Upper lobe of left lung (tissue), 6 donors: ENCODE results near the gene UBE2L6. TPM values are rescaled to one million over a fixed set of nuclear protein-coding genes. Genes with fewer than 3 reads are reported as not detected.
A peak's percentile ranks its signal among the peaks of the same experiment; 100 is the strongest.

Experiments used
- ATAC-seq, 2 donors: fragments of 200-7000 bp; cut with Tn5 transposase; one replicate each; pipeline ENCODE4 v1.9.1; 2022; ENCODE audit warnings: mild to moderate bottlenecking in 2 of 2, moderate library complexity in 2 of 2; ENCODE audit not compliant: low FRiP score in 2 of 2
- DNase-seq, 2 donors: peaks; one replicate each; pipeline ENCODE4 v3.0.0-alpha.2; 2019 to 2020
- H3K27ac ChIP-seq, 4 donors: fragments of 200-600 bp; sonication (generic); one replicate each; pipeline ENCODE4 v1.5.1; 2016 to 2019
- H3K27me3 ChIP-seq, 4 donors: fragments of 200-600 bp; sonication (generic); one replicate each; pipeline ENCODE4 v1.5.1; 2017 to 2019
- H3K36me3 ChIP-seq, 4 donors: fragments of 200-600 bp; sonication (generic); one replicate each; pipeline ENCODE4 v1.5.1; 2016 to 2019
- H3K4me1 ChIP-seq, 4 donors: fragments of 200-600 bp; sonication (generic); one replicate each; pipeline ENCODE4 v1.5.1; 2018 to 2019
- H3K4me3 ChIP-seq, 4 donors: fragments of 200-600 bp; sonication (generic); one replicate each; pipeline ENCODE4 v1.5.1; 2017 to 2019; ENCODE audit warnings: mild to moderate bottlenecking in 2 of 4, moderate library complexity in 1 of 4
- H3K9me3 ChIP-seq, 4 donors: fragments of 200-600 bp; sonication (generic); one replicate each; pipeline ENCODE4 v1.5.1; 2018 to 2019
- CTCF ChIP-seq, 6 experiments: fragments of 450-650 bp in 4 of 6; fragments of 200-600 bp in 2 of 6; sonication (generic) in 2 of 6; IDR thresholded peaks; one replicate each; pipeline ENCODE4 v1.5.1; 2016 to 2019; ENCODE audit warnings: antibody characterized with exemption in 6 of 6
- EP300 ChIP-seq, 4 donors: sonication (generic); formaldehyde crosslinking; IDR thresholded peaks; one replicate each; pipeline ENCODE4 v1.5.1; 2017; ENCODE audit warnings: antibody characterized with exemption in 4 of 4, control low read depth in 2 of 4
- POLR2A ChIP-seq, 4 donors: fragments of 450-650 bp; IDR thresholded peaks; one replicate each; pipeline ENCODE4 v1.5.1; 2016 to 2017; ENCODE audit warnings: antibody characterized with exemption in 4 of 4, mild to moderate bottlenecking in 2 of 4
- POLR2AphosphoS5 ChIP-seq, 2 donors: sonication (generic); formaldehyde crosslinking; IDR thresholded peaks; one replicate each; pipeline ENCODE4 v1.5.1; 2017; ENCODE audit warnings: antibody characterized with exemption in 2 of 2
- WGBS, 2 donors: methylation state at CpG; one replicate each; pipeline ENCODE4 v1.1.5; 2017 to 2018; 5-methylcytosine and 5-hydroxymethylcytosine counted together
- total RNA-seq, 6 donors: library from RNA; depleted of rRNA in 4 of 6; stranded (reverse); fragments of >200 nt in 4 of 6; gene quantifications; one replicate each; pipeline versions ENCODE4 v1.1.0 to v1.2.1, GENCODE V29; 2016 to 2021
- donor health status: DM: no; HTN: no; CAD: no; lungs with moderate emphysema.
- donor health status: DM: no; HTN: yes; CAD: no; lungs with severe emphysema.

UBE2L6 gene
- total RNA-seq, 6 donors from 2014 or later: 39.8 to 142 (median 80.9) TPM

GRCh38 chr11:57568330-57568766 lies 876 bp upstream of the UBE2L6 start:
- Histone ChIP-seq H3K27me3 (no peaks in the 10 kb centered on the region), H3K4me1 (peaks cover 22 to 35% (median 27%) of the 10 kb centered on the region in 4 donors), H3K9me3 (no peaks in the 10 kb centered on the region), H3K36me3 (no peaks in the 10 kb centered on the region), H3K27ac (peak overlapping the region; percentile 75 to 94 (median 90)), H3K4me3 (peak overlapping the region; percentile 86 to 95 (median 88))
- TF ChIP-seq EP300 (IDR thresholded peaks at IDR 0.05) (no peak), POLR2A (IDR thresholded peaks at IDR 0.05) (peak in 1 of 4 donors; percentile 12), CTCF (IDR thresholded peaks at IDR 0.05) (peak in 2 of 6 experiments; percentile 90 to 91), POLR2AphosphoS5 (IDR thresholded peaks at IDR 0.05) (no peak)
- 29 to 30% methylated on average over 5 to 6 of the region's 6 CpGs for WGBS, 2 donors
- no peak for DNase-seq
- ATAC-seq: peak in 1 of 2 donors; percentile 20

GRCh38 chr11:57566905-57567514 lies 462 bp downstream of the UBE2L6 start:
- peak overlapping the region; percentile 86 to 95 (median 88) for H3K4me3 ChIP-seq
- H3K36me3 ChIP-seq: peaks cover 0 to 2% (median 0%) of the 10 kb centered on the region in 4 donors
- ATAC-seq (peak in 1 of 2 donors; percentile 25), DNase-seq (peak in 1 of 2 donors; percentile 23)
- no peaks in the 10 kb centered on the region for H3K27me3 ChIP-seq
- TF ChIP-seq POLR2AphosphoS5 (IDR thresholded peaks at IDR 0.05): no peak
- TF ChIP-seq EP300 (IDR thresholded peaks at IDR 0.05): no peak
- no peak for TF ChIP-seq POLR2A (IDR thresholded peaks at IDR 0.05)
- TF ChIP-seq CTCF (IDR thresholded peaks at IDR 0.05): no peak
- peaks cover 22 to 35% (median 32%) of the 10 kb centered on the region in 4 donors for H3K4me1 ChIP-seq
- H3K27ac ChIP-seq: peak overlapping the region; percentile 75 to 94 (median 90)
- 2 to 4% methylated on average over 14 to 15 of the region's 15 CpGs for WGBS, 2 donors
- no peaks in the 10 kb centered on the region for H3K9me3 ChIP-seq

GRCh38 chr11:57566005-57566904 lies 1.2 kb downstream of the UBE2L6 start:
- TF ChIP-seq CTCF (IDR thresholded peaks at IDR 0.05) (peak in 1 of 6 experiments; percentile 14), EP300 (IDR thresholded peaks at IDR 0.05) (peak in 2 of 4 donors; percentile 24 to 69), POLR2A (IDR thresholded peaks at IDR 0.05) (no peak), POLR2AphosphoS5 (IDR thresholded peaks at IDR 0.05) (peak in 1 of 2 donors; percentile 53)
- H3K27ac ChIP-seq: peak overlapping the region; percentile 75 to 94 (median 90)
- no peaks in the 10 kb centered on the region for H3K27me3 ChIP-seq
- DNase-seq (peak in 1 of 2 donors; percentile 67), ATAC-seq (peak; percentile 49 to 57)
- no peaks in the 10 kb centered on the region for H3K9me3 ChIP-seq
- H3K36me3 ChIP-seq: peaks cover 0 to 7% (median 0%) of the 10 kb centered on the region in 4 donors
- 13 to 22% methylated on average over 4 of the region's 4 CpGs for WGBS, 2 donors
- H3K4me1 ChIP-seq: peaks cover 22 to 38% (median 34%) of the 10 kb centered on the region in 4 donors
- H3K4me3 ChIP-seq: peak overlapping the region; percentile 28 to 89 (median 86)

- no peak for ATAC-seq
- Histone ChIP-seq H3K27ac (no peak overlapping the region), H3K9me3 (no peaks in the 10 kb centered on the region), H3K4me3 (no peak overlapping the region), H3K27me3 (no peaks in the 10 kb centered on the region), H3K36me3 (peaks cover 6 to 32% (median 21%) of the 10 kb centered on the region in 4 donors), H3K4me1 (peaks cover 16 to 28% (median 21%) of the 10 kb centered on the region in 4 donors)
- WGBS, 2 donors: 79 to 82% methylated on average over 4 of the region's 4 CpGs
- no peak for DNase-seq
- TF ChIP-seq POLR2A (IDR thresholded peaks at IDR 0.05): no peak
These were observed 4.9 kb downstream of the UBE2L6 start for GRCh38 chr11:57562596-57562995.

- H3K4me3 ChIP-seq: no peak overlapping the region
- H3K27me3 ChIP-seq: no peaks in the 10 kb centered on the region
- H3K27ac ChIP-seq: no peak overlapping the region
- H3K4me1 ChIP-seq: peaks cover 0 to 16% (median 4%) of the 10 kb centered on the region in 4 donors
- DNase-seq: no peak
- no peak for ATAC-seq
- TF ChIP-seq POLR2AphosphoS5 (IDR thresholded peaks at IDR 0.05) (no peak), CTCF (IDR thresholded peaks at IDR 0.05) (no peak), POLR2A (IDR thresholded peaks at IDR 0.05) (no peak), EP300 (IDR thresholded peaks at IDR 0.05) (no peak)
- no peaks in the 10 kb centered on the region for H3K9me3 ChIP-seq
- H3K36me3 ChIP-seq: peaks cover 6 to 56% (median 44%) of the 10 kb centered on the region in 4 donors
- WGBS, 2 donors: 84 to 90% methylated on average over 4 of the region's 4 CpGs
These were observed 7.3 kb downstream of the UBE2L6 start for GRCh38 chr11:57560146-57560545.
